GM23248 (cell line): ENCODE results near the gene NRDE2. TPM values are rescaled to one million over a fixed set of nuclear protein-coding genes. Genes with fewer than 3 reads are reported as not detected.

Experiments used
- DNase-seq: peaks from one replicate; pipeline ENCODE4 v3.0.0-alpha.2; 2015
- H2AFZ ChIP-seq: fragments of 200-600 bp; sonication (generic); 2 replicates; pipeline ENCODE4 v1.6.1; 2016; ENCODE audit warnings: antibody characterized with exemption
- H3F3A ChIP-seq: fragments of 200-600 bp; sonication (generic); 2 replicates; pipeline ENCODE4 v1.6.1; 2016; ENCODE audit warnings: mild to moderate bottlenecking, antibody characterized with exemption, mixed run types; ENCODE audit not compliant: insufficient read depth
- H3K27ac ChIP-seq: fragments of 200-600 bp; sonication (generic); 2 replicates; pipeline ENCODE4 v1.5.1; 2016; ENCODE audit warnings: mild to moderate bottlenecking
- H3K27me3 ChIP-seq: fragments of 200-600 bp; sonication (generic); replicated peaks from 2 replicates; pipeline ENCODE4 v1.6.1; 2016; ENCODE audit warnings: mild to moderate bottlenecking; ENCODE audit not compliant: insufficient read depth
- H3K36me3 ChIP-seq: fragments of 200-600 bp; sonication (generic); 2 replicates; pipeline ENCODE4 v1.6.1; 2016; ENCODE audit warnings: low read depth, mild to moderate bottlenecking
- H3K4me1 ChIP-seq: fragments of 200-600 bp; sonication (generic); 2 replicates; pipeline ENCODE4 v1.6.1; 2016; ENCODE audit warnings: mild to moderate bottlenecking; ENCODE audit not compliant: insufficient read depth
- H3K4me2 ChIP-seq: fragments of 200-600 bp; sonication (generic); one replicate; pipeline ENCODE4 v1.6.1; 2016; ENCODE audit warnings: mild to moderate bottlenecking; ENCODE audit not compliant: unreplicated experiment
- H3K4me3 ChIP-seq: fragments of 200-600 bp; sonication (generic); 2 replicates; pipeline ENCODE4 v1.5.1; 2016; ENCODE audit warnings: mild to moderate bottlenecking
- H3K79me2 ChIP-seq: fragments of 200-600 bp; sonication (generic); 2 replicates; pipeline ENCODE4 v1.6.1; 2016; ENCODE audit warnings: mild to moderate bottlenecking; ENCODE audit not compliant: insufficient read depth
- H3K9ac ChIP-seq: fragments of 200-600 bp; sonication (generic); 2 replicates; pipeline ENCODE4 v1.6.1; 2016; ENCODE audit warnings: mild to moderate bottlenecking
- H3K9me2 ChIP-seq: fragments of 200-600 bp; sonication (generic); 2 replicates; pipeline ENCODE4 v1.6.1; 2016; ENCODE audit warnings: mixed run types, mild to moderate bottlenecking, moderate library complexity; ENCODE audit not compliant: insufficient read depth
- H3K9me3 ChIP-seq: fragments of 200-600 bp; sonication (generic); one replicate; pipeline ENCODE4 v1.6.1; 2017; ENCODE audit warnings: low read depth
- H4K20me1 ChIP-seq: fragments of 200-600 bp; sonication (generic); 2 replicates; pipeline ENCODE4 v1.6.0; 2016; ENCODE audit not compliant: insufficient read depth
- EZH2 ChIP-seq: fragments of 200-600 bp; sonication (generic); IDR thresholded peaks from 2 replicates; pipeline ENCODE4 v1.6.1; 2018; ENCODE audit warnings: antibody characterized with exemption, mild to moderate bottlenecking; ENCODE audit not compliant: insufficient read depth, poor library complexity, severe bottlenecking
- EZH2phosphoT487 ChIP-seq: fragments of 200-600 bp; sonication (generic); IDR thresholded peaks from 2 replicates; pipeline ENCODE4 v1.6.1; 2018; ENCODE audit warnings: antibody characterized with exemption, moderate library complexity, mild to moderate bottlenecking, low read depth; ENCODE audit not compliant: insufficient read depth
- WGBS, 2 experiments: methylation state at CpG; one replicate each; pipeline ENCODE4 v1.1.6; 2015 to 2017; ENCODE audit warnings: low lambda C conversion rate in 2 of 2, low coverage in 1 of 2; ENCODE audit errors: missing lambda C conversion rate in 2 of 2; 5-methylcytosine and 5-hydroxymethylcytosine counted together
- in situ Hi-C: fragments of 300-500 bp; cut with MboI; formaldehyde crosslinking; loops from 2 replicates; pipeline ENCODE4 v1.15.0; 2020
- polyA plus RNA-seq: library from polyadenylated mRNA; unstranded; fragments of >200 nt; fragmentation: Nextera tagmentation; extraction: Ambion mirVana; gene quantifications from 2 replicates; pipeline ENCODE4 v1.2.1, GENCODE V29; 2016
- total RNA-seq: library from RNA; depleted of rRNA; stranded (reverse); fragments of >200 nt; shearing (Covaris generic); gene quantifications from 2 replicates; pipeline ENCODE4 v1.2.3, GENCODE V29; 2014

Gene NRDE2
- total and polyA plus RNA-seq, 2 experiments from 2014 or later, result 9.4 to 10.2 TPM

GRCh38 chr14:90356925-90357324, 25.2 kb upstream of the NRDE2 start:
- H3K27ac ChIP-seq, result no peak overlapping the region
- H3K9me2 ChIP-seq, result no peaks in the 10 kb centered on the region
- H3K27me3 ChIP-seq, result peaks cover 13% of the 10 kb centered on the region
- H4K20me1 ChIP-seq, result no peaks in the 10 kb centered on the region
- in situ Hi-C loops, result no loop called here
- no peaks in the 10 kb centered on the region for H3K9me3 ChIP-seq
- no peak for DNase-seq
- H3K4me2 ChIP-seq, result no peak overlapping the region
- H2AFZ ChIP-seq, result no peak overlapping the region
- TF ChIP-seq EZH2phosphoT487, result no peak
- H3K4me3 ChIP-seq, result no peak overlapping the region
- WGBS, 2 experiments, result 23 to 24% methylated on average over 1 of the region's 1 CpG
- no peaks in the 10 kb centered on the region for H3K79me2 ChIP-seq
- no peaks in the 10 kb centered on the region for H3K36me3 ChIP-seq
- no peaks in the 10 kb centered on the region for H3F3A ChIP-seq
- H3K4me1 ChIP-seq, result no peaks in the 10 kb centered on the region
- no peak overlapping the region for H3K9ac ChIP-seq

GRCh38 chr14:90355540-90356518, 24.1 kb upstream of the NRDE2 start:
- DNase-seq, result peak; percentile 48
- Histone ChIP-seq H4K20me1 (no peaks in the 10 kb centered on the region), H3K79me2 (no peaks in the 10 kb centered on the region), H3K27ac (no peak overlapping the region), H2AFZ (no peak overlapping the region), H3K9me2 (no peaks in the 10 kb centered on the region), H3K36me3 (no peaks in the 10 kb centered on the region), H3K4me2 (no peak overlapping the region), H3K4me1 (no peaks in the 10 kb centered on the region), H3K4me3 (no peak overlapping the region), H3K27me3 (peaks cover 13% of the 10 kb centered on the region), H3K9me3 (no peaks in the 10 kb centered on the region), H3K9ac (no peak overlapping the region), H3F3A (no peaks in the 10 kb centered on the region)
- 75 to 77% methylated on average over 8 of the region's 8 CpGs for WGBS, 2 experiments
- TF ChIP-seq EZH2phosphoT487, result no peak
- TF ChIP-seq EZH2, result no peak
- in situ Hi-C loops, result no loop called here

- no peaks in the 10 kb centered on the region for H3K79me2 ChIP-seq
- no peak overlapping the region for H3K27ac ChIP-seq
- 67 to 68% methylated on average over 16 of the region's 16 CpGs for WGBS, 2 experiments
- H3K4me2 ChIP-seq, result no peak overlapping the region
- no peaks in the 10 kb centered on the region for H3K36me3 ChIP-seq
- no peaks in the 10 kb centered on the region for H4K20me1 ChIP-seq
- no peak for DNase-seq
- peaks cover 13% of the 10 kb centered on the region for H3K27me3 ChIP-seq
- no peaks in the 10 kb centered on the region for H3K9me3 ChIP-seq
- no peaks in the 10 kb centered on the region for H3K9me2 ChIP-seq
- in situ Hi-C loops, result no loop called here
- no peaks in the 10 kb centered on the region for H3K4me1 ChIP-seq
- no peak overlapping the region for H3K4me3 ChIP-seq
- TF ChIP-seq EZH2 (no peak), EZH2phosphoT487 (no peak)
- H3K9ac ChIP-seq, result no peak overlapping the region
- no peak overlapping the region for H2AFZ ChIP-seq
- H3F3A ChIP-seq, result no peaks in the 10 kb centered on the region
Observed at GRCh38 chr14:90354551-90355298, 23.0 kb upstream of the NRDE2 start.

- no peaks in the 10 kb centered on the region for H3K36me3 ChIP-seq
- DNase-seq, result no peak
- no peaks in the 10 kb centered on the region for H4K20me1 ChIP-seq
- no peaks in the 10 kb centered on the region for H3K9me3 ChIP-seq
- in situ Hi-C loops, result no loop called here
- no peaks in the 10 kb centered on the region for H3K79me2 ChIP-seq
- H3K9ac ChIP-seq, result no peak overlapping the region
- H3K9me2 ChIP-seq, result no peaks in the 10 kb centered on the region
- H3F3A ChIP-seq, result no peaks in the 10 kb centered on the region
- H3K27ac ChIP-seq, result no peak overlapping the region
- no peak overlapping the region for H3K4me3 ChIP-seq
- TF ChIP-seq EZH2 (no peak), EZH2phosphoT487 (no peak)
- 0 out of 2 replicates have a peak, but pooled peaks cover 3% of the 10 kb centered on the region for H3K27me3 ChIP-seq
- no peak overlapping the region for H2AFZ ChIP-seq
- WGBS, 2 experiments, result 36 to 50% methylated on average over 4 of the region's 4 CpGs
- no peak overlapping the region for H3K4me2 ChIP-seq
- H3K4me1 ChIP-seq, result no peaks in the 10 kb centered on the region
Observed at GRCh38 chr14:90349739-90350138, 18.0 kb upstream of the NRDE2 start.
